NT2/D1 (cell line): ENCODE measurements around the gene RASAL2.

Experiments used
- YY1 ChIP-seq: IDR thresholded peaks from 2 replicates; pipeline ENCODE4 v1.6.1; 2011; ENCODE audit not compliant: insufficient read length, insufficient read depth
- ZNF274 ChIP-seq: IDR thresholded peaks from 2 replicates; pipeline ENCODE4 v1.6.1; 2011; ENCODE audit warnings: mild to moderate bottlenecking, low read depth, low read length

DNA sequence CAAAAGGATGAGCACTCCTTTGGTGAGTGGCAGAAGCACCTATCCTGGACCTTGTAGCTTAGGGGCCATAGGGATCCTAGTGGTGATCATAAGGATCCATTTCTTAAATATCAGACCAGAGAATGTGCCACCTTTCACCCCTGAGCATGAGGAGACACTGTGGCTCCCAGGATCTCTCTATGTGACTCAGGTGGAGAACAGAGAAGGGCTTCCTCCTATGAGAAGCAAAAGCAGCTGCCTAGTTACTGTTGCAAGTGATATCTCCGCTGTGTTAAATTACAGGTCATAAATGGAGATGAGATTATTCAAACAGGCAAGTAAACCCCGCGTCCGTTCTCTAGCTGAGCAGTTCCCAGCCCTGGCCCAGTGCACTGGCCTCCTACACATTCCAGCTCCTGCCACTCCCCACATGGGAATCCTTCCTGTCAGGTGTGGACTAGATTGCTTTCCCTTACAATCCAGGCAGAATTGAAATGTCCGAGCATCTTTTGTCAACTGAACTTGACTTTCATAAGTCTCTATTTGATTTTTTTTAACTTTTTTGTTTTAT lies 376.6 kb downstream of the RASAL2 start:
- TF ChIP-seq YY1 (no peak), ZNF274 (no peak)
